Right kidney (tissue), 9 donors: ENCODE measurements around the gene ANKRD9.
"Not testable (repeated sequence)": the region's sequence is repeated elsewhere in the genome, so short reads cannot be mapped to it uniquely, and the experiment has no call there.

Experiments
- DNase-seq: peaks from one replicate; pipeline ENCODE4 v3.0.0-alpha.2; 2016
- long read RNA-seq, 8 donors: transcript quantifications; one replicate each; lab custom pipeline, GENCODE V29; 2026

ANKRD9 gene
- long read RNA-seq, donor 1, full-length matches to known transcripts = 17 of 17 reads
- long read RNA-seq, donor 1, partial matches to known transcripts = 0 of 17 reads
- long read RNA-seq, donor 1, other reads (novel, unspliced or antisense) = 0 of 17 reads
- long read RNA-seq, donor 2, full-length matches to known transcripts = 6 of 6 reads
- long read RNA-seq, donor 2, partial matches to known transcripts = 0 of 6 reads
- long read RNA-seq, donor 2, other reads (novel, unspliced or antisense) = 0 of 6 reads
- long read RNA-seq, donor 3, full-length matches to known transcripts = 7 of 7 reads
- long read RNA-seq, donor 3, partial matches to known transcripts = 0 of 7 reads
- long read RNA-seq, donor 3, other reads (novel, unspliced or antisense) = 0 of 7 reads
- long read RNA-seq, donor 4, full-length matches to known transcripts = 8 of 8 reads
- long read RNA-seq, donor 4, partial matches to known transcripts = 0 of 8 reads
- long read RNA-seq, donor 4, other reads (novel, unspliced or antisense) = 0 of 8 reads
- long read RNA-seq, donor 5, full-length matches to known transcripts = 15 of 15 reads
- long read RNA-seq, donor 5, partial matches to known transcripts = 0 of 15 reads
- long read RNA-seq, donor 5, other reads (novel, unspliced or antisense) = 0 of 15 reads
- long read RNA-seq, donor 6, full-length matches to known transcripts = 12 of 12 reads
- long read RNA-seq, donor 6, partial matches to known transcripts = 0 of 12 reads
- long read RNA-seq, donor 6, other reads (novel, unspliced or antisense) = 0 of 12 reads
- long read RNA-seq, donor 7 = 0 reads
- long read RNA-seq, donor 8, full-length matches to known transcripts = 13 of 13 reads
- long read RNA-seq, donor 8, partial matches to known transcripts = 0 of 13 reads
- long read RNA-seq, donor 8, other reads (novel, unspliced or antisense) = 0 of 13 reads

GRCh38 chr14:102509746-102510615 lies at the start of gene ANKRD9:
TSS of gene ANKRD9 (minus strand) at chr14:102509776. CDS start at chr14:102507889, 1,887 bp downstream.
- DNase-seq = peak; percentile 77

GRCh38 chr14:102558556-102558955 lies 49.0 kb upstream of the ANKRD9 start:
- DNase-seq = no peak

GRCh38 chr14:102557434-102558226 lies 48.1 kb upstream of the ANKRD9 start:
- DNase-seq = no peak

- DNase-seq = no peak
Measured at GRCh38 chr14:102556098-102556677, 46.6 kb upstream of the ANKRD9 start.

GRCh38 chr14:102554821-102555819 lies 45.5 kb upstream of the ANKRD9 start:
- DNase-seq = peak; percentile 79

DNA sequence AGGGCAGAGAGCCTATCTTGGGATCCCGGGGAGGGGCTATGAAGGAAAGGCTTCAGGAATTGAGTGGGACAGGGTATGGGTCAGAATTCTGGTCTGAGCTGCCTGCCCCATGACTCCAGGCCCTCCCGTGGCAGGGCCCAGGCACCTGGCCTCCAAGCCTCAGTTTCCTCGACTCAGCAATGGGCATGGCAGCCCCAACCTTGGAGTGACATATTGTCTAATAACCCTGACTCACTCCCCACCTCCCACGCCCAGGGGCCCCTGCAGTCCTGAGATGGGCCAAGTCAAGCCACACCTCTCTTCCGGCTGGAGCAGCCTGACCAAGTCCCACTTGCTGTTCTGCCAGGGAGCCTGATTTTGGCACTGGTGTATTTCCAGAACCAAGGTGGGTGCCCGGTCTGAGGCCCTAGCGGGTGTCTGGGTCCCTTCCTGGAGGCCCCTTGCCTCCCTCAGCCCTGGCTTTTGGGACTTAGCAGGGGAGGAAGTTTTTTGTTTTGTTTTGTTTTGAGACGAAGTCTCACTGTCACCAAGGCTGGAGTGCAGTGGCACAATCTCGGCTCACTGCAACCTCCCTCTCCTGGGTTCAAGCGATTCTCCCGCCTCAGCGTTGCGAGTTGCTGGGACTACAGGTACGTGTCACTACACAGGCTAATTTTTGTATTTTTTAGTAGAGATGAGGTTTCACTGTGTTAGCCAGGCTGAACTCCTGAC lies 42.6 kb upstream of the ANKRD9 start:
- DNase-seq = no peak

DNA sequence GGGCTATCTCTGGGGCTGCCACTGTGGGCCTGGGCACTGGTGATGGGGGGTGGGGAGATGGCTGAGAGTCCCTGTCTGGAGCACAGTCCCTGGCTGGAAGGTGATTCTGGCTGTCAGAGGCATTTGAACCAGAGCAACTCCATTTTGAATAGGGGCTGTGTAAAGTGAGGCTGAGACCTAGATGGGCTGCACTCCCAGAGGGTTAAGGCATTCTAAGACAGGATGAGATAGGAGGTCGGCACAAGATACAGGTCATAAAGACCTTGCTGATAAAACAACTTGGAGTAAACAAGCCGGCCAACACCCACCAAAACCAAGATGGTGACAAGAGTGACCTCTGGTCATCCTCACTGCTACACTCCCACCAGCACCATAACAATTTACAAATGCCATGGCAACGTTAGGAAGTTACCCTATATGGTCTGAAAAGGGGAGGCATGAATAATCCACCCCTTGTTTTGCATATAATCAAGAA lies 41.4 kb upstream of the ANKRD9 start:
- not testable (repeated sequence) for DNase-seq

GRCh38 chr14:102548616-102549240 lies 39.2 kb upstream of the ANKRD9 start:
- no peak for DNase-seq

DNA sequence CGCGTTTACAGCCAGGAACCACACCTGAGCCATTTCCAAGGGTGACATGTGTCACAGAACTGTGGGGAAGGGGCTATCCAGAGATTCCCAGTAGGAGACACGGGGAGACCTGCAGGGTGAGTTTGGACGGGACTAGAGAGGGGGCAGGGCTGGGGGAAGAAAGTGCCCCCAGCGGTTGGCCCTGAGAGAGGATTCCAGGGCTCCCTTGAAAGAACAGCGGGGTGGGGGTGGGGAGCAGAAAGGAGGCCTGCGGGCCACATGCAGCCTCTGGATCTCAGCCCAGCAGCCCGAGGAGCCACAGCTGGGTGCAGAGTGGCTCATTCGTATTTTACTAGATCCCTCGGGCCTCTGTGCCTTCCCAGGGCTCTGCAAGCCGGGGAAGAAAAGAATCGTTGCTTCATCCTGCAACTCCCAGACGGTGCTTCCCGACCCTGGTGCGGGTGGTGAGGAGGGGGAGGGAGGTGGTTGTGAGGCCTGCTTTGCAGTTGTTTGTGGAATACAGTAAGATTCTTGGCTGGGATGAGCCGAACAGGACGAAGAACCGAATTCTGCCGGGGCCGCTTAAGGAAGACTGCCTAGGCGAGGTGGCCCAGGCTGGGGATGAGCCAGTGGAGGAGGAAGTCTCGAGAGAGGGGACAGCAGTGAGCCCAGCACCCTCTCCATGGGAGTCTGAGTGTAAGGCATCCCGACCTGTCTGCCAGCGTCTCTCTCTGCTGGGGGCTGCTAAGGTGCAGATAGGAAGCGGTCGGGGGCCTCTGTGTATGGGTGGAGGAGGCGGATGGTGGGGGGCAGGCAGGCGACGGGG lies 36.1 kb upstream of the ANKRD9 start:
- peak; percentile 59 for DNase-seq

DNA sequence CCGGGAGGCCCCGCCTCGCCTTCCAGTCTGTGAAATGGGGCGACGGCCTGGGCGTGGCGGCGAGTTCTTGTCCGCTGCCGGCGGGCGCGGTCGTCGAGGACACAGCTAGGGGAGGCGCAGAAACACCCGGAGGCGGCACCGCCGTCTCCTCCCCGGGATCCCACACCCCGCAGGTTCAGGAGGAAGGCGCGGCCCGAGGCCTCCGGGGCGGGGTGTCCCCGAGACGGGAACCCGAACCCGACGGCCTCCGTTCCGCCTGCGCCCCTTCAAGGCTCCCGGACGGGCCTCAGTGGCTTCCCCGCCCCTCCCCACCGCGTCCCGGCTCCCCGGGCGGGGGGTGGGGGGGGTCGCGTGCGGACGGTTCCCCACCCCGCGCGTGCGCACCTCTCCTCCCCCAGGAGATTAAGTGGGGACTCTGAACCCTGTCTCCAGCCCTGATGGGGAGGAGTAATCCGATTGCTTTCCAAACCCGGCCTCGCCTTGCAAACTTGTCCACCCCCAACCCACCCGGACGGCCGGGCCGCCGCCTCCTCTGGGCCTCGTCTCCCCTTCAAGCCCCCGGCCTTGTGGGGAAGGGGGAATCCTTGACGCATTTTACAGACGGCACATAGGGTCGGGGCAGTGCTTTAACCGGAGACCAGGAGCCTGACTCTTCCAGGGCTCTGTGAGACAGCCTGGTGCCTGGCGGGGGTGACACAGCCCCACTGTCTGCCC lies 35.3 kb upstream of the ANKRD9 start:
- peak; percentile 63 for DNase-seq

GRCh38 chr14:102544046-102544746 lies 34.6 kb upstream of the ANKRD9 start:
- peak; percentile 60 for DNase-seq

DNA sequence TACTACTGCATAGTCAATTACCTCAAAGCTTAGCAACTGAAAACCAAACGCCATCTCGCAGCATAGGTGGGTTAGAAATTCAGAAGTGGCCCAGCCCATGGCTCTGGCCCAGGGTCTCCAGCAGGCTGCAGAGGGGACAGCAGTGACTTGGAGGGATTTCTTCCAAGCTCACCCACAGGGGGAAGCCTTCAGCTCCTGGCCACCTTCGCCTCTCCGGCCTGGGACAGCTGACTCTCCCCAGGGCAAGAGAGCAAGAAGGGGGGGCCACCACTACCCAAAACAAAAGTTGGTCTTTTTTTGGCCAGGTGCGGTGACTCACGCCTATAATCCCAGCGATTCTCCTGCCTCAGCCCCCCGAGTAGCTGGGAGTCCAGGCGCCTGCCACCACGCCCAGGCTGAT lies 32.2 kb upstream of the ANKRD9 start:
- DNase-seq = no peak

GRCh38 chr14:102541029-102541491 lies 31.5 kb upstream of the ANKRD9 start:
- not testable (repeated sequence) for DNase-seq

- no peak for DNase-seq
Measured at GRCh38 chr14:102540315-102541028, 30.9 kb upstream of the ANKRD9 start.
